22Rv1 (cell line): ENCODE measurements around the gene EHBP1.

Source experiments
- H3K27ac ChIP-seq: fragments of 450-650 bp; 2 replicates; pipeline ENCODE4 v1.5.1; 2017
- CTCF ChIP-seq: fragments of 450-650 bp; IDR thresholded peaks from 2 replicates; pipeline ENCODE4 v1.5.1; 2017; ENCODE audit warnings: mild to moderate bottlenecking
- ZFX ChIP-seq: fragments of 450-650 bp; IDR thresholded peaks from 2 replicates; pipeline ENCODE4 v1.6.1; 2017; ENCODE audit warnings: antibody characterized with exemption, borderline replicate concordance

Gene EHBP1

DNA sequence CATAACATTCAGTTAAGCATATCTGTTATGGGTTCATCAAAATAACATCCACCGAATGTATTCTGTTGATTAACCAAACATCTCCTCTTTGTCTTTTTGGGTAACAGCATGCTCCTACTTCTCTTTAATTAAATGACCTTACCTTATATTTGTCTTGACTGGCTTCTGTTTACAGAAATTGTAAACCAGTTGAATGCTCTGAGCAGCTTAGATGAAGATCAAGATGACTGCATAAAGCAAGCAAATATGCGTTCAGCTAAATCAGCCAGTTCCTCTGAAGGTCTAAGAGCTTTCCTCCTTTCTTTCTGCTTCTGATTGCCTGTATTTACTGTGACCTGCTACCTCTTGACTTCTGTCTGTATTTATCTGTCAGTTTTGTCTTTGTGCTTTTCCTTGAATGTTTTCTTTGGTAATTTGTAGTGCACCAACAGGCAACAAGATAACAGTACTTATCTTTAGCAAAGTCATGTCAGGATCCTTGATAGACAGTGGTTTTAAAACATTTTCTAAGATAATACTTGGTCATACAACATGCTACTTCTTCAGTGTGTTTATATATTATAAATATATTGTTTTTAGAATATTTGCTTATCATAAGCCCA is 152.8 kb downstream of the EHBP1 start:
- H3K27ac ChIP-seq: peak overlapping the region; percentile 83
- no peak for TF ChIP-seq CTCF
- TF ChIP-seq ZFX: no peak

DNA sequence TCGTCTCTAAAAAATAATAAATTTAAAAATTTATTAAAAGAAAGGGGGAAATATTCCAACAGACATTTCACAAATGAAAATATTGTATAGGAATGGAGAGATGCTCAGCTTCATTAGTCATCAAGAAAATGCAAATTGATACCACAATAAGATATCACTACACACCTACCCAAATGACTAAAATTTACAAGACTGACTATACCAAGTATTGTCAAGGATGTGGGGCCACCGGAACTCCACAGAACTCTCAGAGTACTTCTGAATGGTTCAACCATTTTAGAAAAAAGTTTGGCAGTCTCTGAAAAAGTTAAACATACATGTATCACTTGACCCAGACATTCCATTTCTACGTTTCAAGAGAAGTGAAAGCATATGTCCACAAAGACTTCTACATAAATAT is 163.4 kb downstream of the EHBP1 start:
- H3K27ac ChIP-seq: no peak overlapping the region
- TF ChIP-seq CTCF: no peak

DNA sequence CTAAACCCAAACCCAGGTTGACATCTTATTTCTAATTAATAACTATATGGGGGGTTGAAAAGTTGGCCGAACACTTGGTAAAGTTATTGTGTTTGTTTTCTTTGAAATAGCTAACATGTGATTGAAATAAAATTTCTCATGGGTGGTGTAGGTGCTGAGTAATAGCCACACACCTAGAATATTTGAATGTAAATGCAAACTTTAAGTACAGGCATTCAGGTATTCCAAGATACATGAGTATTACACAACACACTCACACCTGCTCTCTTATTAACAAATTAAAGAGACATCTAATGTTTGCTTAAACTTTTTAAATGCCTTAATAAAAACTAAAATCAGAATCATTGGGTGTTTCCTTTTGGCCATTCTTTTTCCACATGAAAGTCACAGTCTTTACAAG is 165.5 kb downstream of the EHBP1 start:
- TF ChIP-seq CTCF (no peak), ZFX (no peak)
- no peak overlapping the region for H3K27ac ChIP-seq

DNA sequence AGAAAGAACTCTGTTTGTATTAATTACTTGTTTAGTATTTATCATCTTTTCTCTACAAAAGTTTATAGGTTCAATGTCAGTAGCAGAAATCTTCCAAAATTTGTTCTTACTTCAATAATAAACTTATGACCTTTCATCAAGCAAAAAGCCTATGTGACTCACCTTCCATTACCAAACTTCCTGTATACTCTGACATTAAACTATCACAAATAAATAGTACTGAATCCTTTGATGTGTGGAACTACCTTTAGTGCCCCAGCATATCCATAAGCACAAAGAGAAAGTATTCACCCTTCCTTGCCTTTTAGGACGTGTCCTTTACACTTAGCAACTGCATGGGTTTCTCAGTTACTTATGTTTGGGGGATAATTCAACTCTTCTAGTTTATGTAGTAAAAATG is 166.0 kb downstream of the EHBP1 start:
- no peak overlapping the region for H3K27ac ChIP-seq
- no peak for TF ChIP-seq ZFX
- TF ChIP-seq CTCF: no peak

GRCh38 chr2:62873603-62874002 is 168.1 kb downstream of the EHBP1 start:
- TF ChIP-seq CTCF (no peak), ZFX (no peak)

DNA sequence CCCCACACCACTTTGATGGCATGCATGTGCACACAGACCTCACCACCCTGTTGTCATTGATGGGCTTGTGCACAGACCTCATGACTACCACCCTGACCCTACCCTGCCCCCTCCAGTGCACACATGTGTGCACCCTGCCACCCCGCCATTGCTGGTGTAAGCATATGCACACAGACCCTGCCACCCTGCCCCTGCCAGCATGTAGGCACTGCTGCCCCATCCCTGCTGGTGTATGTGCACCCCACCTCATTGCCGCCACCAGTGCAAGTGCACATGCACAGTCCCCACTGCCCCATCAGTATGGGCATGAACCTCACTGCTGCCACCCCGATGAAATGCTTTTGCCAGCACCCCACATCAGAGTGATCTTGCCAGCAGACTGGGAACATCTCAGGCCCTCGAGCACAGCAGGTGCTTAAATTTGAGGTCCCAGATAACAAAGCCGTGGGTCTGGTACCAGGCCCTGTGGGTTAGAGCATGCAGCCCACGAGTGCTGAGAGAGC is 169.4 kb downstream of the EHBP1 start:
- TF ChIP-seq CTCF (no peak), ZFX (no peak)
- no peak overlapping the region for H3K27ac ChIP-seq

More at GRCh38 chr2:62873603-62874002, 168.1 kb downstream of the EHBP1 start:
- no peak overlapping the region for H3K27ac ChIP-seq

DNA sequence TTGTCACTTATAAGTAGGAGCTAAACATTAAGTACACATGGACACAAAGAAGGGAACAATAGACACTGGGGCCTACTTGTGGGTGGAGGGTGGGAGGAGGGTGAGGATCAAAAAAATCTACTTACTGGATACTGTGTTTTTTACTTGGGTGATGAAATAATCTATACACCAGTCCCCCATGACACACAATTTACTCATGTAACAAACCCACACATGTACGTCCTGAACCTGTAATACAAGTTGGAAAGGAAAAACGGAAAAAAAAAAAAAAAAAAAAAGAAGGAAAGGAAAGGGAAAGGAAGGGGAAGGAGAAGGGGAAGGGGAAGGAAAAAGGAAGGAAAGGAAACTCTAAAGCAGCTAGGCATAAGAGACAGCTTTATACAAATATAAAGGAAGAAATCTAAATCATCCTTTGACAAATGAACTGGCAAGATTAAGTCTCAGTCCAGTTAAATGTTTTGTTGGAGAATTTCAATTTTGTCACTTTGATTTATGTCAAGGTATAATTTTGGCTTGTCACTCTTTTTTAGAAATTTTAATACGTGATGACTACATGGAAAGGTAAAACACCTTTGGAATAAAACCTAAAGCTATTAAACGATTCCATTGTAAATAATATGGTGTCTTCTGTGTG is 175.8 kb downstream of the EHBP1 start:
- no peak for TF ChIP-seq ZFX
- no peak for TF ChIP-seq CTCF

More for the DNA sequence above, 175.8 kb downstream of the EHBP1 start:
- H3K27ac ChIP-seq: no peak overlapping the region
